ENCODE results near the gene MADD. TPM values are rescaled to one million over a fixed set of nuclear protein-coding genes. Genes with fewer than 3 reads are reported as not detected.

Gene MADD
- total and polyA plus RNA-seq, 2 donors (not counting 1 experiment from before 2014, with no cell fraction given) = 56.8 to 108 TPM

- intact Hi-C loops (cut with micrococcal nuclease) = no loop called here
- no peaks in the 10 kb centered on the region for H3K9me3 ChIP-seq (ENCODE audit: control extremely low read depth in 1 of 3, control insufficient read depth in 2 of 3, insufficient read depth in 1 of 3, low read length in 2 of 3)
- Mint-ChIP-seq H3K9me3 (ENCODE audit: insufficient read depth) (no peaks in the 10 kb centered on the region), H3K4me1 (peaks cover 12% of the 10 kb centered on the region), H3K27me3 (no peaks in the 10 kb centered on the region), H3K27ac (no peak overlapping the region), H3K4me3 (no peak overlapping the region)
- WGBS (ENCODE audit: insufficient coverage) = 100% methylated on average over 2 of the region's 2 CpGs
- TF ChIP-seq EZH2 (IDR thresholded peaks at IDR 0.05; ENCODE audit: borderline replicate concordance, insufficient read depth, low read depth, low read length, poor library complexity, severe bottlenecking) (no peak), CTCF (IDR thresholded peaks at IDR 0.05) (no peak)
- no peaks in the 10 kb centered on the region for H4K20me1 ChIP-seq (ENCODE audit: control insufficient read depth, insufficient read depth, low read length, poor library complexity, severe bottlenecking)
- H3K79me2 ChIP-seq (ENCODE audit: control insufficient read depth, insufficient read depth, low read length) = peaks cover 20% of the 10 kb centered on the region
- ATAC-seq (ENCODE audit: low read depth) (no peak), DNase-seq (no peak)
- ChIA-PET CTCF (interaction anchor here (1.0 kb wide), 1 partner anchor 63 kb away, joined by 3 read pairs; no protein-coding TSS in a partner anchor), POLR2A (no interaction called here)
- no peak overlapping the region for H3K9ac ChIP-seq (ENCODE audit: low read length)
- H3K27ac ChIP-seq (ENCODE audit: low read length in 2 of 2) = no peak overlapping the region
- H3K4me2 ChIP-seq (replicated peaks; ENCODE audit: low read depth, low read length, poor library complexity, severe bottlenecking) = no peak overlapping the region
- H2AFZ ChIP-seq (ENCODE audit: insufficient read depth, low read depth, low read length, poor library complexity, severe bottlenecking) = no peak overlapping the region
- peaks cover 2 to 18% of the 10 kb centered on the region in 2 experiments for H3K36me3 ChIP-seq (replicated peaks in 1 of 2; ENCODE audit: control extremely low read depth in 1 of 2, control insufficient read depth in 1 of 2, extremely low read depth in 1 of 2, insufficient read depth in 2 of 2, low read length in 1 of 2)
- no peaks in the 10 kb centered on the region for H3K27me3 ChIP-seq (replicated peaks in 1 of 4; ENCODE audit: control extremely low read depth in 1 of 4, control insufficient read depth in 3 of 4, insufficient read depth in 4 of 4, low read length in 3 of 4)
- peaks cover 0 to 8% of the 10 kb centered on the region in 2 donors for H3K4me1 ChIP-seq (ENCODE audit: control insufficient read depth in 2 of 2, insufficient read depth in 2 of 2, low read length in 2 of 2)
- no peak overlapping the region for H3K4me3 ChIP-seq (ENCODE audit: control extremely low read depth in 1 of 5, extremely low read depth in 1 of 5, insufficient read depth in 1 of 5, low read depth in 2 of 5, low read length in 4 of 5)
Measured at GRCh38 chr11:47222696-47223095, 47.2 kb upstream of the MADD start.

- Mint-ChIP-seq H3K9me3 (ENCODE audit: insufficient read depth) (no peaks in the 10 kb centered on the region), H3K27ac (peak overlapping the region; percentile 22), H3K4me3 (no peak overlapping the region), H3K4me1 (peaks cover 2% of the 10 kb centered on the region), H3K27me3 (no peaks in the 10 kb centered on the region)
- Histone ChIP-seq H3K79me2 (ENCODE audit: control insufficient read depth, insufficient read depth, low read length) (peaks cover 5% of the 10 kb centered on the region), H3K4me3 (ENCODE audit: control extremely low read depth in 1 of 5, extremely low read depth in 1 of 5, insufficient read depth in 1 of 5, low read depth in 2 of 5, low read length in 4 of 5) (no peak overlapping the region), H3K9ac (ENCODE audit: low read length) (no peak overlapping the region), H3K27ac (ENCODE audit: low read length in 2 of 2) (no peak overlapping the region), H3K27me3 (replicated peaks in 1 of 4; ENCODE audit: control extremely low read depth in 1 of 4, control insufficient read depth in 3 of 4, insufficient read depth in 4 of 4, low read length in 3 of 4) (no peaks in the 10 kb centered on the region), H3K9me3 (ENCODE audit: control extremely low read depth in 1 of 3, control insufficient read depth in 2 of 3, insufficient read depth in 1 of 3, low read length in 2 of 3) (no peaks in the 10 kb centered on the region), H2AFZ (ENCODE audit: insufficient read depth, low read depth, low read length, poor library complexity, severe bottlenecking) (no peak overlapping the region), H4K20me1 (ENCODE audit: control insufficient read depth, insufficient read depth, low read length, poor library complexity, severe bottlenecking) (no peaks in the 10 kb centered on the region), H3K4me2 (replicated peaks; ENCODE audit: low read depth, low read length, poor library complexity, severe bottlenecking) (no peak overlapping the region), H3K36me3 (replicated peaks in 1 of 2; ENCODE audit: control extremely low read depth in 1 of 2, control insufficient read depth in 1 of 2, extremely low read depth in 1 of 2, insufficient read depth in 2 of 2, low read length in 1 of 2) (peaks cover 0 to 10% of the 10 kb centered on the region in 2 experiments), H3K4me1 (ENCODE audit: control insufficient read depth in 2 of 2, insufficient read depth in 2 of 2, low read length in 2 of 2) (no peaks in the 10 kb centered on the region)
- intact Hi-C loops (cut with micrococcal nuclease) = no loop called here
- ATAC-seq (ENCODE audit: low read depth) = peak; percentile 28
- no peak for DNase-seq
- TF ChIP-seq EZH2 (IDR thresholded peaks at IDR 0.05; ENCODE audit: borderline replicate concordance, insufficient read depth, low read depth, low read length, poor library complexity, severe bottlenecking) (no peak), CTCF (IDR thresholded peaks at IDR 0.05) (no peak)
- POLR2A ChIA-PET = interaction anchor here (0.6 kb wide), 1 partner anchor 37 kb away, joined by 5 read pairs; no protein-coding TSS in a partner anchor
- WGBS (ENCODE audit: insufficient coverage) = 100% methylated on average over 1 of the region's 7 CpGs
- CTCF ChIA-PET = interaction anchor here (1.1 kb wide), 1 partner anchor 11 kb away, joined by 5 read pairs; the partner anchor contains the start of gene DDB2
Measured at GRCh38 chr11:47225552-47226400, 44.2 kb upstream of the MADD start.

Data from B cell (primary cell).